ENCODE results near the gene PCSK4. TPM values are rescaled to one million over a fixed set of nuclear protein-coding genes. Genes with fewer than 3 reads are reported as not detected.

PCSK4 gene
- total and polyA plus RNA-seq, 2 donors (not counting 3 experiments of a cell fraction or from before 2014, with no cell fraction given): 1.2 to 1.7 TPM

DNA sequence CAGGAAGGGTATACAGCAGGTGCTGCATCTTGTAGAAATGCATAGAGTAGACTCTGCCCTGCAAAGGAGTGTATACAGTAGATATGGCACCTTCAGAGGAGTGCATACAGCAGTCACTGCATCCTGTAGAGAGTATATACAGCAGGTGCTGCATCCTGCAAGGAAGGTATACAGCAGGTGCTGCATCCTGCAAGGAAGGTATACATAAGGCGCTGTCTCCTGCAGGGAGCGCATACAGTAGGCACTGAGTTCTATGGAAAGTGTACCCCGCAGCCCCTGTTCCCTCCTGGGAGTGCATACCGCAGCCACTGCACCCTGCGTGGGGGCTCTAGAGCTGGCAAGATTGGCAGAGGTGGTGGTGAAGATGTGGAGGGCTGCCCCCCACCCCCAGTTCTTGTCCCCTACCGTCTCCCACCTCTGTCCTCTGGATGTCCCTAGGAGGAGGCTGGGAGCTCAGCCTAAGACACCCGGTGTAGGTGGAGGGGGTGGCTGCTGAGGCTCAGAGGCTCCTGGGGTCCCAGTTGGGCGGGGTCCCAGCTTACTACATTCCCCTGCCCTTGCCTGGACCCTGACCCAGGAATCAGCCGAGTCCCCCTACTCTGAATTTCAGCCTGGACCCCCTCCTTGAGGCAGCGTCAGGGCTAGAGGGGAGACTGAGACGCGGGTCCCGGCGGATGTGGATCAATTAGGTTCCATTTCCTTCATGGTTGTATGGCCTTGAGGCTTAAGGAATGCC, 25.0 kb upstream of the PCSK4 start:
- Histone ChIP-seq H4K20me1 (replicated peaks; ENCODE audit: control insufficient read depth, extremely low read depth, insufficient read depth, low read length) (no peaks in the 10 kb centered on the region), H3K4me1 (ENCODE audit: control insufficient read depth, extremely low read depth, insufficient read depth, low read length) (no peaks in the 10 kb centered on the region), H3K4me2 (ENCODE audit: insufficient read depth, low read length) (no peak overlapping the region), H3K27ac (ENCODE audit: insufficient read depth, low read depth, low read length) (no peak overlapping the region), H3K9me3 (replicated peaks; ENCODE audit: control insufficient read depth, insufficient read depth, low read length) (no peaks in the 10 kb centered on the region), H3K9ac (replicated peaks; ENCODE audit: extremely low read depth, insufficient read depth, low read length) (no peak overlapping the region), H3K4me3 (replicated peaks in 1 of 3; ENCODE audit: insufficient read depth in 1 of 3, low read depth in 1 of 3, low read length in 3 of 3) (no peak overlapping the region), H3K36me3 (ENCODE audit: control insufficient read depth in 2 of 2, extremely low read depth in 1 of 2, insufficient read depth in 2 of 2, low read length in 2 of 2) (no peaks in the 10 kb centered on the region), H3K79me2 (ENCODE audit: control insufficient read depth, insufficient read depth, low read length) (no peaks in the 10 kb centered on the region), H2AFZ (ENCODE audit: low read depth, low read length) (no peak overlapping the region), H3K27me3 (ENCODE audit: control insufficient read depth in 2 of 2, insufficient read depth in 2 of 2, low read length in 2 of 2) (peaks cover 5 to 8% of the 10 kb centered on the region in 2 experiments), H3K9me1 (replicated peaks; ENCODE audit: control insufficient read depth, extremely low read depth, insufficient read depth, low read length) (no peaks in the 10 kb centered on the region)
- TF ChIP-seq FOS (IDR thresholded peaks at IDR 0.05; ENCODE audit: borderline replicate concordance, insufficient read depth, low read length): no peak
- TF ChIP-seq, protein P1, sequence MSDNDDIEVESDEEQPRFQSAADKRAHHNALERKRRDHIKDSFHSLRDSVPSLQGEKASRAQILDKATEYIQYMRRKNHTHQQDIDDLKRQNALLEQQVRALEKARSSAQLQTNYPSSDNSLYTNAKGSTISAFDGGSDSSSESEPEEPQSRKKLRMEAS (IDR thresholded peaks at IDR 0.05; ENCODE audit: insufficient read depth, insufficient read length): no peak
- TF ChIP-seq, protein P2, sequence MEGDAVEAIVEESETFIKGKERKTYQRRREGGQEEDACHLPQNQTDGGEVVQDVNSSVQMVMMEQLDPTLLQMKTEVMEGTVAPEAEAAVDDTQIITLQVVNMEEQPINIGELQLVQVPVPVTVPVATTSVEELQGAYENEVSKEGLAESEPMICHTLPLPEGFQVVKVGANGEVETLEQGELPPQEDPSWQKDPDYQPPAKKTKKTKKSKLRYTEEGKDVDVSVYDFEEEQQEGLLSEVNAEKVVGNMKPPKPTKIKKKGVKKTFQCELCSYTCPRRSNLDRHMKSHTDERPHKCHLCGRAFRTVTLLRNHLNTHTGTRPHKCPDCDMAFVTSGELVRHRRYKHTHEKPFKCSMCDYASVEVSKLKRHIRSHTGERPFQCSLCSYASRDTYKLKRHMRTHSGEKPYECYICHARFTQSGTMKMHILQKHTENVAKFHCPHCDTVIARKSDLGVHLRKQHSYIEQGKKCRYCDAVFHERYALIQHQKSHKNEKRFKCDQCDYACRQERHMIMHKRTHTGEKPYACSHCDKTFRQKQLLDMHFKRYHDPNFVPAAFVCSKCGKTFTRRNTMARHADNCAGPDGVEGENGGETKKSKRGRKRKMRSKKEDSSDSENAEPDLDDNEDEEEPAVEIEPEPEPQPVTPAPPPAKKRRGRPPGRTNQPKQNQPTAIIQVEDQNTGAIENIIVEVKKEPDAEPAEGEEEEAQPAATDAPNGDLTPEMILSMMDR (IDR thresholded peaks at IDR 0.05; ENCODE audit: extremely low read depth in 1 of 2, insufficient read depth in 1 of 2, low read depth in 1 of 2, low read length in 2 of 2): no peak
- TF ChIP-seq JUN (IDR thresholded peaks at IDR 0.05; ENCODE audit: borderline replicate concordance, insufficient read depth, insufficient read length, low read depth): no peak
- no peak for TF ChIP-seq GATA2 (IDR thresholded peaks at IDR 0.05; ENCODE audit: insufficient read depth, insufficient read length, low read depth, low read length)
- no peak for TF ChIP-seq MYC (IDR thresholded peaks at IDR 0.05; ENCODE audit: low read depth, low read length)
- no peak for TF ChIP-seq POLR2AphosphoS5 (IDR thresholded peaks at IDR 0.05; ENCODE audit: insufficient read depth, low read depth, low read length)
- no peak for TF ChIP-seq POLR2A (IDR thresholded peaks at IDR 0.05; ENCODE audit: low read depth, low read length)
- TF ChIP-seq EZH2 (IDR thresholded peaks at IDR 0.05; ENCODE audit: borderline replicate concordance, low read depth, low read length, severe bottlenecking): no peak
- no peak for FAIRE-seq
- BruUV-seq (replicated peaks): no TSS peak
- DNase-seq (ENCODE audit: low read depth, low spot score): no peak
- intact Hi-C loops (cut with micrococcal nuclease) (loop anchor here (5.0 kb wide), 1 partner anchor 233 kb away; no protein-coding TSS in a partner anchor), dilution Hi-C loops (cut with MboI; ENCODE audit: extremely low pct_ligation_motif_present, low sequenced_read_pairs) (no loop called here)
- POLR2A ChIA-PET: interaction anchor here (0.6 kb wide), 1 partner anchor 24 kb away, joined by 9 read pairs; the partner anchor contains the start of gene REEP6
- CTCF ChIA-PET: interaction anchor here (0.6 to 1.3 kb wide), 6 partner anchors 20 to 235 kb away, joined by 3 to 5 read pairs (median 4); no protein-coding TSS in a partner anchor

Data from endothelial cell of umbilical vein (primary cell).